GM19238 (cell line): ENCODE data around the gene TBC1D10A.

Experiments used
- DNase-seq: peaks from one replicate; pipeline ENCODE4 v3.0.0; 2011; ENCODE audit warnings: low spot score; ENCODE audit not compliant: insufficient read length

The TBC1D10A gene

GRCh38 chr22:30248484-30248883 is 78.3 kb downstream of the TBC1D10A start:
- no peak for DNase-seq

- no peak for DNase-seq
Observed at GRCh38 chr22:30247974-30248373, 78.8 kb downstream of the TBC1D10A start.

- DNase-seq: no peak
Observed at GRCh38 chr22:30247561-30247960, 79.2 kb downstream of the TBC1D10A start.

- no peak for DNase-seq
Observed at GRCh38 chr22:30246814-30247376, 79.8 kb downstream of the TBC1D10A start.

GRCh38 chr22:30245985-30246813 is 80.5 kb downstream of the TBC1D10A start, which contains the start of gene LIF:
Gene LIF (minus strand): TSS chr22:30246759. CDS start chr22:30246695, 64 bp downstream.
- no peak for DNase-seq

- DNase-seq: no peak
Observed at GRCh38 chr22:30245181-30245984, 81.4 kb downstream of the TBC1D10A start.

GRCh38 chr22:30244641-30245040 is 82.1 kb downstream of the TBC1D10A start:
- DNase-seq: no peak

- no peak for DNase-seq
Observed at GRCh38 chr22:30244066-30244465, 82.7 kb downstream of the TBC1D10A start.

GRCh38 chr22:30243661-30244060 is 83.1 kb downstream of the TBC1D10A start:
- DNase-seq: no peak
